SK-N-SH (cell line): ENCODE data around the gene TUBB3. TPM values are rescaled to one million over a fixed set of nuclear protein-coding genes. Genes with fewer than 3 reads are reported as not detected.

Experiments used
- CTCF ChIA-PET: fragments of 300-600, 350-600 bp; formaldehyde crosslinking; extraction: SDS; loops from one replicate; lab custom pipeline; 2021; lab: Yijun Ruan, JAX
- POLR2A ChIA-PET: fragments of 350-600 bp; sonication (Branson Sonifier 250); formaldehyde crosslinking; extraction: SDS; loops from one replicate; lab custom pipeline; 2020; ENCODE audit warnings: antibody characterized with exemption, inconsistent platforms; lab: Yijun Ruan, JAX
- DNase-seq: peaks from one replicate; pipeline ENCODE4 v3.0.0; 2012
- H2AFZ ChIP-seq: fragments of 200-600 bp; sonication (generic); 2 replicates; pipeline ENCODE4 v1.8.1; 2016; ENCODE audit warnings: antibody characterized with exemption, mild to moderate bottlenecking, low read depth
- H3F3A ChIP-seq: fragments of 200-600 bp; sonication (generic); replicated peaks from 2 replicates; pipeline ENCODE3; 2016; ENCODE audit warnings: antibody characterized with exemption, mild to moderate bottlenecking; ENCODE audit not compliant: insufficient read depth
- H3K27ac ChIP-seq, 2 experiments: fragments of 200-500 bp in 1 of 2; fragments of 200-600 bp in 1 of 2; sonication (Bioruptor generic) in 1 of 2; sonication (generic), shearing (Covaris generic) in 1 of 2; 2 replicates each; pipeline versions ENCODE4 v1.5.1 to v1.6.1; 2014 to 2016; ENCODE audit warnings: low read depth in 2 of 2, inconsistent platforms in 1 of 2, low read length in 1 of 2, mild to moderate bottlenecking in 1 of 2, mixed read lengths in 1 of 2
- H3K27me3 ChIP-seq: fragments of 200-600 bp; sonication (generic), shearing (Covaris generic); 2 replicates; pipeline ENCODE4 v1.6.1; 2016; ENCODE audit warnings: mixed run types; ENCODE audit not compliant: insufficient read depth
- H3K36me3 ChIP-seq, 2 experiments: fragments of 200-500 bp in 1 of 2; fragments of 200-600 bp in 1 of 2; sonication (Bioruptor generic) in 1 of 2; sonication (generic) in 1 of 2; replicated peaks in 1 of 2; 2 replicates each; pipeline versions ENCODE3 to v1.5.1; 2014 to 2016; ENCODE audit warnings: low read length in 1 of 2, mild to moderate bottlenecking in 1 of 2; ENCODE audit not compliant: insufficient read depth in 2 of 2, control insufficient read depth in 1 of 2
- H3K4me1 ChIP-seq, 2 experiments: fragments of 200-500 bp in 1 of 2; fragments of 200-600 bp in 1 of 2; sonication (Bioruptor generic) in 1 of 2; sonication (generic), shearing (Covaris generic) in 1 of 2; 2 replicates each; pipeline versions ENCODE4 v1.5.1 to v1.6.1; 2014 to 2016; ENCODE audit warnings: low read depth in 1 of 2, low read length in 1 of 2, mixed run types in 1 of 2; ENCODE audit not compliant: insufficient read depth in 2 of 2, control insufficient read depth in 1 of 2
- H3K4me2 ChIP-seq: fragments of 200-600 bp; sonication (generic), shearing (Covaris generic); 2 replicates; pipeline ENCODE4 v1.6.1; 2017; ENCODE audit warnings: mixed run types
- H3K4me3 ChIP-seq, 2 experiments: fragments of 200-500 bp in 1 of 2; fragments of 200-600 bp in 1 of 2; sonication (Bioruptor generic) in 1 of 2; sonication (generic), shearing (Covaris generic) in 1 of 2; 2 replicates each; pipeline versions ENCODE4 v1.5.1 to v1.8.1; 2014 to 2016; ENCODE audit warnings: low read depth in 2 of 2, inconsistent platforms in 1 of 2, low read length in 1 of 2, mild to moderate bottlenecking in 1 of 2, mixed read lengths in 1 of 2, moderate library complexity in 1 of 2
- H3K79me2 ChIP-seq: fragments of 200-600 bp; sonication (generic); 2 replicates; pipeline ENCODE4 v1.8.1; 2017; ENCODE audit warnings: mild to moderate bottlenecking; ENCODE audit not compliant: insufficient read depth
- H3K9ac ChIP-seq: fragments of 200-600 bp; sonication (generic); 2 replicates; pipeline ENCODE4 v1.6.1; 2017; ENCODE audit warnings: mixed run types
- H3K9me2 ChIP-seq: fragments of 200-600 bp; sonication (generic); 2 replicates; pipeline ENCODE4 v1.6.1; 2017; ENCODE audit warnings: mixed run types
- H3K9me3 ChIP-seq: fragments of 200-600 bp; sonication (generic); 2 replicates; pipeline ENCODE4 v1.6.1; 2017; ENCODE audit warnings: mixed run types, mild to moderate bottlenecking, moderate library complexity
- H4K20me1 ChIP-seq: fragments of 200-600 bp; sonication (generic); 2 replicates; pipeline ENCODE4 v1.6.1; 2017; ENCODE audit warnings: mild to moderate bottlenecking, mixed run types; ENCODE audit not compliant: insufficient read depth
- CHD2 ChIP-seq: fragments of 150-350 bp; IDR thresholded peaks from 2 replicates; pipeline ENCODE4 v1.6.1; 2018; ENCODE audit warnings: low read length; ENCODE audit not compliant: partially characterized antibody
- EP300 ChIP-seq, 2 experiments: IDR thresholded peaks; 2 replicates each; pipeline versions ENCODE4 v1.4.0 to v1.6.1; 2012; ENCODE audit warnings: borderline replicate concordance in 1 of 2, low read depth in 1 of 2, low read length in 1 of 2
- FOSL2 ChIP-seq: IDR thresholded peaks from 2 replicates; pipeline ENCODE4 v1.4.0; 2012; ENCODE audit warnings: low read depth, mild to moderate bottlenecking, moderate library complexity, borderline replicate concordance
- FOXM1 ChIP-seq: IDR thresholded peaks from 2 replicates; pipeline ENCODE4 v1.4.0; 2012; ENCODE audit warnings: low read depth, mild to moderate bottlenecking
- GABPA ChIP-seq: IDR thresholded peaks from 2 replicates; pipeline ENCODE4 v1.4.0; 2012; ENCODE audit warnings: low read depth, mild to moderate bottlenecking
- MAX ChIP-seq: IDR thresholded peaks from 2 replicates; pipeline ENCODE4 v1.4.0; 2012; ENCODE audit warnings: low read depth
- MXI1 ChIP-seq: IDR thresholded peaks from 2 replicates; pipeline ENCODE4 v1.6.1; 2012; ENCODE audit warnings: mild to moderate bottlenecking, low read depth, low read length, improper control_type of control experiment
- NRF1 ChIP-seq: IDR thresholded peaks from 2 replicates; pipeline ENCODE4 v1.6.1; 2012; ENCODE audit warnings: low read depth, mild to moderate bottlenecking, low read length
- POLR2AphosphoS5 ChIP-seq: IDR thresholded peaks from 2 replicates; pipeline ENCODE4 v1.6.1; 2012; ENCODE audit warnings: low read depth, low read length
- REST ChIP-seq: IDR thresholded peaks from 2 replicates; pipeline ENCODE4 v1.6.1; 2012; ENCODE audit warnings: mild to moderate bottlenecking, low read depth, low read length, moderate library complexity
- RXRA ChIP-seq: IDR thresholded peaks from 2 replicates; pipeline ENCODE4 v1.4.0; 2012; ENCODE audit warnings: low read depth, mild to moderate bottlenecking, borderline replicate concordance
- SIN3A ChIP-seq: IDR thresholded peaks from 2 replicates; pipeline ENCODE4 v1.6.1; 2012; ENCODE audit warnings: low read depth, mild to moderate bottlenecking, low read length, moderate library complexity, borderline replicate concordance
- TAF1 ChIP-seq: IDR thresholded peaks from 2 replicates; pipeline ENCODE4 v1.6.1; 2012; ENCODE audit warnings: low read depth, mild to moderate bottlenecking, low read length, moderate library complexity, borderline replicate concordance
- TEAD4 ChIP-seq: IDR thresholded peaks from 2 replicates; pipeline ENCODE4 v1.4.0; 2012; ENCODE audit warnings: mild to moderate bottlenecking, borderline replicate concordance; ENCODE audit not compliant: insufficient read depth
- ZBTB33 ChIP-seq: IDR thresholded peaks from 2 replicates; pipeline ENCODE4 v1.4.0; 2012; ENCODE audit warnings: low read depth, borderline replicate concordance
- whole genome bisulfite sequencing: methylation state at CpG from one replicate; pipeline ENCODE4 v1.1.6; 2017; ENCODE audit warnings: low lambda C conversion rate; 5-methylcytosine and 5-hydroxymethylcytosine counted together
- polyA plus RNA-seq, 3 experiments: library from polyadenylated mRNA; depleted of rRNA; stranded (reverse); fragments of >200 nt; gene quantifications; 2 replicates each; pipeline ENCODE4 v1.2.3, GENCODE V29; 2012

Gene TUBB3
- polyA plus RNA-seq, 1 of the 3 experiments (the other 2 are of a cell fraction), result 428 TPM

- TF ChIP-seq ZBTB33 (no peak), POLR2AphosphoS5 (no peak), FOXM1 (no peak), TEAD4 (no peak), RXRA (no peak)
Measured at GRCh38 chr16:89971495-89972243, 48.5 kb downstream of the TUBB3 start (continued).

- TF ChIP-seq ZBTB33 (peak; percentile 91), FOSL2 (no peak), CHD2 (peak; percentile 93), RXRA (no peak), MXI1 (peak; percentile 60; the same call in 1 of the 2 replicates), GABPA (peak; percentile 20; the same call in 1 of the 2 replicates), TAF1 (peak; percentile 37; the same call in 1 of the 2 replicates), EP300 (IDR thresholded peaks at IDR 0.05; ENCODE audit: borderline replicate concordance in 1 of 2, low read depth in 1 of 2, low read length in 1 of 2) (peak in 1 of 2 experiments; percentile 17; a peak in 1 of 4 replicates), SIN3A (peak; percentile 78; the same call in 1 of the 2 replicates), NRF1 (peak; percentile 98), MAX (peak; percentile 83), FOXM1 (no peak), REST (0 out of 2 replicates have a peak, but pooled peaks have one; percentile 35), POLR2AphosphoS5 (peak; percentile 90)
- no peaks in the 10 kb centered on the region for H3K9me3 ChIP-seq
- no peaks in the 10 kb centered on the region for H3K27me3 ChIP-seq
- no peaks in the 10 kb centered on the region for H3K9me2 ChIP-seq
- peak overlapping the region; percentile 97 for H3K4me2 ChIP-seq
- peaks cover 6% of the 10 kb centered on the region in 2 experiments for H3K36me3 ChIP-seq
- peaks cover 7 to 23% of the 10 kb centered on the region in 2 experiments; a peak in 3 of 4 replicates for H3K4me1 ChIP-seq
- H3K27ac ChIP-seq, result peak overlapping the region; percentile 73 to 94
- POLR2A ChIA-PET, result interaction anchor here (1.0 to 2.7 kb wide), 5 partner anchors 32 to 99 kb away, joined by 3 to 24 read pairs (median 4); partner anchors contain the start of genes TCF25 and TUBB3
- peak overlapping the region; percentile 99 for H2AFZ ChIP-seq
- H3F3A ChIP-seq, result peaks cover 8% of the 10 kb centered on the region
- peak; percentile 100 for DNase-seq
- 33% methylated on average over 10 of the region's 104 CpGs for WGBS
- H3K4me3 ChIP-seq, result peak overlapping the region; percentile 76 to 100
- CTCF ChIA-PET, result interaction anchor here (0.6 to 3.7 kb wide), 8 partner anchors 17 to 109 kb away, joined by 3 to 18 read pairs (median 4); partner anchors contain the start of genes DBNDD1 and DEF8
- H3K79me2 ChIP-seq, result peaks cover 71% of the 10 kb centered on the region
- peak overlapping the region; percentile 98 for H3K9ac ChIP-seq
- H4K20me1 ChIP-seq, result peaks cover 2% of the 10 kb centered on the region; the same call in 1 of the 2 replicates
Measured at GRCh38 chr16:89972244-89973234, 49.4 kb downstream of the TUBB3 start.
